ENCODE data around the gene GRIA2. TPM values are rescaled to one million over a fixed set of nuclear protein-coding genes. Genes with fewer than 3 reads are reported as not detected.

GRIA2 gene

GRCh38 chr4:157372567-157372966 lies 152.0 kb downstream of the GRIA2 start:
- Histone ChIP-seq H3K27me3 (ENCODE audit: control insufficient read depth, insufficient read depth, low read length) (no peaks in the 10 kb centered on the region), H3K36me3 (ENCODE audit: insufficient read depth, low read length) (no peaks in the 10 kb centered on the region), H3K4me2 (ENCODE audit: low read length) (no peak overlapping the region), H3K9me3 (replicated peaks; ENCODE audit: low read length) (no peaks in the 10 kb centered on the region), H3K4me3 (ENCODE audit: low read length) (no peak overlapping the region), H3K4me1 (ENCODE audit: control insufficient read depth, insufficient read depth, low read length) (no peaks in the 10 kb centered on the region), H3K9ac (ENCODE audit: low read depth, low read length) (no peak overlapping the region)

- H3K36me3 ChIP-seq (ENCODE audit: insufficient read depth, low read length) = no peaks in the 10 kb centered on the region
- H3K4me2 ChIP-seq (ENCODE audit: low read length) = no peak overlapping the region
- H3K4me3 ChIP-seq (ENCODE audit: low read length) = no peak overlapping the region
- H3K9ac ChIP-seq (ENCODE audit: low read depth, low read length) = no peak overlapping the region
- H3K9me3 ChIP-seq (replicated peaks; ENCODE audit: low read length) = no peaks in the 10 kb centered on the region
- H3K27me3 ChIP-seq (ENCODE audit: control insufficient read depth, insufficient read depth, low read length) = no peaks in the 10 kb centered on the region
- no peaks in the 10 kb centered on the region for H3K4me1 ChIP-seq (ENCODE audit: control insufficient read depth, insufficient read depth, low read length)
Measured at GRCh38 chr4:157389741-157390140, 169.2 kb downstream of the GRIA2 start.

GRCh38 chr4:157405070-157405469 lies 184.5 kb downstream of the GRIA2 start:
- Histone ChIP-seq H3K9ac (ENCODE audit: low read depth, low read length) (no peak overlapping the region), H3K4me2 (ENCODE audit: low read length) (no peak overlapping the region), H3K36me3 (ENCODE audit: insufficient read depth, low read length) (no peaks in the 10 kb centered on the region), H3K4me1 (ENCODE audit: control insufficient read depth, insufficient read depth, low read length) (no peaks in the 10 kb centered on the region), H3K4me3 (ENCODE audit: low read length) (no peak overlapping the region), H3K9me3 (replicated peaks; ENCODE audit: low read length) (no peaks in the 10 kb centered on the region), H3K27me3 (ENCODE audit: control insufficient read depth, insufficient read depth, low read length) (no peaks in the 10 kb centered on the region)

Small RNAs within 50 kb of the gene (small RNA-seq; reads per million reads assigned to genes)
- not detected for gene RNU6-582P
